Activated T-helper 17 cell treated with anti-CD3 and anti-CD28 coated beads, Interleukin-2, amount 50 U/mL, for 72 hours (primary cell): Measurements from ENCODE around the gene ERF. TPM values are rescaled to one million over a fixed set of nuclear protein-coding genes. Genes with fewer than 3 reads are reported as not detected.
"Not testable (repeated sequence)": the region's sequence is repeated elsewhere in the genome, so short reads cannot be mapped to it uniquely, and the experiment has no call there.

Source experiments
- ATAC-seq: fragments of 150-1000 bp; cut with Tn5 transposase; replicated peaks from 2 replicates; pipeline ENCODE4 v1.10.0; 2021; ENCODE audit warnings: mild to moderate bottlenecking, moderate library complexity
- H3K27ac Mint-ChIP-seq: one replicate; pipeline ENCODE4 v1.8.0; 2022; ENCODE audit warnings: mixed read lengths
- H3K27me3 Mint-ChIP-seq: one replicate; pipeline ENCODE4 v1.8.0; 2022; ENCODE audit warnings: mixed read lengths
- H3K36me3 Mint-ChIP-seq: one replicate; pipeline ENCODE4 v1.8.0; 2022; ENCODE audit warnings: low read depth, mild to moderate bottlenecking, mixed read lengths
- H3K4me1 Mint-ChIP-seq: one replicate; pipeline ENCODE4 v1.8.0; 2022; ENCODE audit warnings: mixed read lengths
- H3K4me3 Mint-ChIP-seq: one replicate; pipeline ENCODE4 v1.8.0; 2022; ENCODE audit warnings: mild to moderate bottlenecking, mixed read lengths
- H3K9me3 Mint-ChIP-seq: one replicate; pipeline ENCODE4 v1.8.0; 2022; ENCODE audit warnings: mixed read lengths
- total RNA-seq, 2 donors: library from RNA; stranded (reverse); gene quantifications; one replicate each; pipeline ENCODE4 v1.2.3, GENCODE V29; 2022

ERF gene
- total RNA-seq, 2 donors from 2014 or later: 44.8 to 49.7 TPM

- not testable (repeated sequence) for H3K9me3 Mint-ChIP-seq, H3K27me3 Mint-ChIP-seq, ATAC-seq, H3K36me3 Mint-ChIP-seq, H3K4me1 Mint-ChIP-seq, H3K27ac Mint-ChIP-seq, H3K4me3 Mint-ChIP-seq
Measured at GRCh38 chr19:42257842-42258241, 2.9 kb upstream of the ERF start.

GRCh38 chr19:42255766-42256745 lies 1.1 kb upstream of the ERF start:
- H3K27ac Mint-ChIP-seq: no peak overlapping the region
- no peaks in the 10 kb centered on the region for H3K27me3 Mint-ChIP-seq
- no peak for ATAC-seq
- H3K36me3 Mint-ChIP-seq: peaks cover 16% of the 10 kb centered on the region
- peak overlapping the region; percentile 61 for H3K4me3 Mint-ChIP-seq
- H3K9me3 Mint-ChIP-seq: no peaks in the 10 kb centered on the region
- H3K4me1 Mint-ChIP-seq: peaks cover 12% of the 10 kb centered on the region

- H3K4me3 Mint-ChIP-seq: peak overlapping the region; percentile 61
- no peak overlapping the region for H3K27ac Mint-ChIP-seq
- peak; percentile 34 for ATAC-seq
- H3K27me3 Mint-ChIP-seq: no peaks in the 10 kb centered on the region
- H3K4me1 Mint-ChIP-seq: peaks cover 12% of the 10 kb centered on the region
- H3K36me3 Mint-ChIP-seq: peaks cover 25% of the 10 kb centered on the region
- no peaks in the 10 kb centered on the region for H3K9me3 Mint-ChIP-seq
Measured at GRCh38 chr19:42254089-42254849, 659 bp downstream of the ERF start.

DNA sequence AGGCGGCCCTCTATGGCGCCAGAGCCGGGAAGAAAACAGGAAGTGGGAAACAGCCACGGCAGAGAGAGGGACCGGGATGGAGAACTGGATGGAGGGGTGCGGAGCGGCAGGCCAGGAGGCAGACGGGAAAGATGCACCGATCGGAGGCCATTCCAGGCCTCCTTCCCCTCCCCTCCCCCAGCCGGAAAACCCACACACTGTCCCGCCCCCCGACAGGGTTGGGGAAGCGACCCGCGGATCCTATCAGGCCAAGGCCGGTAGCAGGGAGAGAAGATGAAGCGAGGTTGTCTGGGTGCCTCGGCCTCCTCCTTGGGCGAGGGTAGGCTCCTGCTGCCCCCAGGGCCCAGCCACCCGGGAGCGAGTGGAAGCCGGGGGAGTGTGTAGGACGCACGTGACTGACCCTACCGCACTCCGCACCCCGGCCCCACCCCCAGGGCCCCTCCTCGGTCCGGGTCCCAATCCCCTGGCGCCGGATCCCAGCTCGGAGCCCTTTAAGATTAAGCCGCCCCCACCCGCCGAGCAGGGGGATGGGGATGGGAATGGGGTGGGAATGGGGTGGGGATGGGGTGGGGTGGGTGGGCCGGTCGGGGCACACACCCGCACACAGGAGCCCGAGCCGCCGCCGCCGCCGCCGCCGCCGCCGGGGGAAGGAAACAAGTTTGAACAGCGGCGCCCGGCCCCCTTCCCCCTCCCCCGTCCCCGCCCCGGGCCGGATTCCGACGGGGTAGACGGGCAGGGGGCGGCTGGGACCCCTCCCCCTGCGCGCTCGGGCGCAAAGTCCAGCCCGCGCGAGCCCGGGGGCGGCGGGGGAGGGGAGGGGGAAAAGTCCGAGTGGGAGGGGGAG lies 1.5 kb downstream of the ERF start:
- peak; percentile 34 for ATAC-seq
- Mint-ChIP-seq H3K4me1 (peaks cover 12% of the 10 kb centered on the region), H3K27me3 (no peaks in the 10 kb centered on the region), H3K27ac (peak overlapping the region; percentile 97), H3K4me3 (peak overlapping the region; percentile 94), H3K9me3 (no peaks in the 10 kb centered on the region), H3K36me3 (peaks cover 30% of the 10 kb centered on the region)

DNA sequence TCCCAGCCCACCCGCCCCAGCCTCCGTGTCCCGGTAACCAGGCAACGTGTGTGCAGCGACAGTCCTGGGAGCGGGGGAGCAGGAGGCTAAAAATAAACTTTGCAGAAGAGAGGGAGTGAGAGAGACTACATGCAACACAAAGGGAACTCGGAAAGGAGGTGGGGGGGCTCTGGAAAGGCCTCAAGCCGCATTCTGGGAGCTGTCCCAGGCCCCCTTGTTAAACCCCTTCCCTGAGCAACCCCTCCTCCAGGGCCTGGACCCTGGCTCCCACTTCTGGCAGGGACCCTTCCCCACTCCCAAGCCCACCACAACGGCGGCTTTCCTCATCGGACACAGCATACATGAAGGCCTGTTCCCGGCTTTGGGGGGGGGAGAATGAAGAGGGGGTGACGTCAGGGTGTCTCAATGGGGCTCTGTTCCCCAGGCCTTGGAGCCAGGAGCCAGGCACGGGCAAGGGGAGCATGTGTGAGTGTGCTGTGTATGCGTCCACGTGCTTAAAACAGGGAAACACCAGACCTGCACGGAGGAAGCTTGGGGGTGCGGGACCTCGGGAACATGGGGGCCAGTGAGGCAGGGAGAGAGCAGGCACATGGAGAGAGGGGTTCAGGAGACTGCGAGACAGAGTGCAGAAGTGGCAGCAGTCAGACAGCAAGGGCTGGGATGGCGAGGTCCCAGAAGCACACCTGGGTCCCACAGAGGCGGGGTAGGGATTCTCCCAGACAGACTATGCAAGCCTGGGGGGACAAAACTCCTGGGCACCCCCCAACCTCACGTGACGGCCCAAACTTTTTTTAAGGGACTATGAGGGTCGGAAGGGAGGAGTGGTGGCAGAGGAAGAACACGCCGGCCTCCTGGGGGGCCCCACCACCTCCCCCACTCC lies 2.3 kb downstream of the ERF start:
- no peak for ATAC-seq
- Mint-ChIP-seq H3K27me3 (no peaks in the 10 kb centered on the region), H3K4me3 (peak overlapping the region; percentile 94), H3K27ac (peak overlapping the region; percentile 97), H3K4me1 (peaks cover 12% of the 10 kb centered on the region), H3K9me3 (no peaks in the 10 kb centered on the region), H3K36me3 (peaks cover 30% of the 10 kb centered on the region)

DNA sequence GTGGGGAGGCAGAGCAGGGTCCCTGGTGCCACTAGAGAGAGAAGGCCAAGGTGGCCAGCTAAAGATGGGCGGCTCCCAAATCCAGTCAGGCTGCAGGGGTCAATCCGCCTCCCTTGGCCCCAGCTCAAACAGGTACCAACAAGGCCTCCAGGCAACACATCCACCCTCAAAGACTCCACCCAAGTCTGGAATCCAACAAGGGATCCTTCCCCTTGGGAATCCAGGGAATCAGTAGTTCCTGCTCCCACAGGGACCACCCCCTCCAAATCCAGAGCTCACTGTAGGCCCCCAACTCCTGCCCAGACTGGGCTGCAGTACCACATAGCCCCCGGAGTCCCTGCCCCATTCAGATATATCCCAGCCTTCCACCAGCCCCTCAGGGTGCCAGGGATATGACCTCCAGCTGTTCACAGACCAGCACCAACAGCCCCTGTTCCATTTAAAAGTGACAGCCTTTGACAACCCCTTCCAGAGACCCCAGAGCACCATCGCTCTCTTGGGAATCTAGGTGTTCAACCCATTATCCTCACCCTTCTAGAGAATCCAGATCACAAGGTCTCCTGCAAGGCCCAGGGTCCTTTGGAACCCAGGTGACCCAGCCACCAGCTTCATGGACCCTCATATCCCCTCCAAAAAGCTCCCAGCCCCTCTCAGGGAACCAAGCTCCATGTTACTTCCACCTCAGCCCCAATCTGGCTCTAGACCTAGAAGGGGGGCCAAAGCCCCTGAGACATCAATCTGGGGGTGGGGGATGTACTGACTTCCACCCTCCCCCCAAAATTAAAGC lies 3.2 kb downstream of the ERF start:
- peak overlapping the region; percentile 55 for H3K27ac Mint-ChIP-seq
- no peaks in the 10 kb centered on the region for H3K27me3 Mint-ChIP-seq
- no peaks in the 10 kb centered on the region for H3K9me3 Mint-ChIP-seq
- peaks cover 12% of the 10 kb centered on the region for H3K4me1 Mint-ChIP-seq
- H3K4me3 Mint-ChIP-seq: peak overlapping the region; percentile 94
- ATAC-seq: no peak
- H3K36me3 Mint-ChIP-seq: peaks cover 30% of the 10 kb centered on the region

DNA sequence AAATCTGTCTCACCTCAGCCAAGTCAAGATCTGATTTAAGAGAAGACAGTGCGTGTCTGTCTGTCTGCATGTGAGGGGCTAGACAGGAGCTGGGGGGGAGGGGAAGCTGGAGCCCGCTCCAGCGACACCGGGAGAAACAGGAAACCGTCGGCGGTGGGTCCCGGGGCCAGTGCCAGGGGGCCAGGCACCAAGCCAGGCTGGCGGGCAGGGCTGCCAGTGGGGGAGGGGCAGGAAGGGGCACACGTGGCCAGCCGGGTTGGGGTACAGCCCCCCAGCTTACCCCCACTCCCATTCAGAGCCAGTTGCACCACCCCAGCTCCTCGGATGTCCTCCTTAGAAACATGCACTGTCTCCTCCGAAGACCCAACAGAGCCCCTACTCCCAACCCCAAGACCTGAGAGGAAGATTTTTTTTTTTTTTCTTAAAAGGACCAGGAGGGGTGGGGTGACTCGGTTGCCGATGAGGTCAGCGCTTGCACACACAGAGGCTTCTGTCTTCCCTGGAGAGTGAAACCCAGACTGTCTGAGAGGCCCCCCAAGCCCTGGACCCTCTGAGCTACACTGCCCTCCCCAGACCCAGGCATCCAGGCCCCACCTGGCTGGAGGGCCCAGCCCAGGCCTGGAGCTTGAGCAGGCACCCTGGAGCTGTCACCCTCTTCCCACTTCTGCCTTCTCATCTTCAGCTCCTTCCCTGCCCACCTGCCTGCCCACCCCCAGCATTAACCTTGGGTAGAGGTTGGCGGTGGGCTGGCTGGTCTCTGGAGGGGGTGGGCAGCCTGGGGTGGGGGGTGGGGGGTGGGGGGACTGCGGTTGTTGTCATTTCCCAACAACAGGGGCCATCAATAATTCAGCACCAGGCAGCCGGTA lies 4.0 kb downstream of the ERF start:
- H3K9me3 Mint-ChIP-seq: no peaks in the 10 kb centered on the region
- H3K36me3 Mint-ChIP-seq: peaks cover 30% of the 10 kb centered on the region
- no peak overlapping the region for H3K4me3 Mint-ChIP-seq
- H3K4me1 Mint-ChIP-seq: peaks cover 12% of the 10 kb centered on the region
- H3K27me3 Mint-ChIP-seq: no peaks in the 10 kb centered on the region
- H3K27ac Mint-ChIP-seq: no peak overlapping the region
- ATAC-seq: no peak

DNA sequence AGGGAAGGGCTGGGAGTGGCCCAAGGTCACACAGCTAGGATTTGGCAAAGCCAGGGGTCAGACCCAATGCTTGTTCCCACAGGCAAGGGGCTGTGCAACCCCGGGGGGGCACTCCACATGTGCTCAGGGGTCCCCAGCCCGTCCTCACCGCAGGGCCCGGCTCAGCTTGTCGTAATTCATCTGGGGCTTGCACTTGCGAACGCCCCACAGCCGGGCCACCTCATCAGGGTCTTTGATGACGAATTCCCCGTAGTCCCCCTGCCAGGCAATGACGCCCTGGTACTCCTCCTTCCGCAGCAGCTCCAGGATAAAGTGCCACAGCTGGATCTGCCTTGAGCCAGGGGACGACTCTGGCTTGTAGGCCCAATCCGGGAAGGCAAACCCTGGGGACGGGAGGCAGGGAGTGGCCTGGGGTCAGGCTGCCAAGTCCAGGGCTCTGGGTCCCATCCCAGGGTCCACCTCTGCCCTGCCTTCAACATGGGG lies 4.7 kb downstream of the ERF start:
- no peak overlapping the region for H3K27ac Mint-ChIP-seq
- H3K27me3 Mint-ChIP-seq: no peaks in the 10 kb centered on the region
- H3K9me3 Mint-ChIP-seq: no peaks in the 10 kb centered on the region
- H3K4me3 Mint-ChIP-seq: no peak overlapping the region
- peaks cover 30% of the 10 kb centered on the region for H3K36me3 Mint-ChIP-seq
- no peak for ATAC-seq
- peaks cover 13% of the 10 kb centered on the region for H3K4me1 Mint-ChIP-seq

GRCh38 chr19:42249769-42250168 lies 5.2 kb downstream of the ERF start:
- Mint-ChIP-seq H3K9me3 (no peaks in the 10 kb centered on the region), H3K4me3 (no peak overlapping the region), H3K27me3 (no peaks in the 10 kb centered on the region), H3K4me1 (peaks cover 17% of the 10 kb centered on the region), H3K36me3 (peaks cover 31% of the 10 kb centered on the region), H3K27ac (no peak overlapping the region)
- no peak for ATAC-seq

GRCh38 chr19:42249149-42249750 lies 5.7 kb downstream of the ERF start:
- no peaks in the 10 kb centered on the region for H3K27me3 Mint-ChIP-seq
- ATAC-seq: no peak
- no peak overlapping the region for H3K4me3 Mint-ChIP-seq
- peaks cover 19% of the 10 kb centered on the region for H3K4me1 Mint-ChIP-seq
- no peaks in the 10 kb centered on the region for H3K9me3 Mint-ChIP-seq
- H3K27ac Mint-ChIP-seq: no peak overlapping the region
- peaks cover 36% of the 10 kb centered on the region for H3K36me3 Mint-ChIP-seq

DNA sequence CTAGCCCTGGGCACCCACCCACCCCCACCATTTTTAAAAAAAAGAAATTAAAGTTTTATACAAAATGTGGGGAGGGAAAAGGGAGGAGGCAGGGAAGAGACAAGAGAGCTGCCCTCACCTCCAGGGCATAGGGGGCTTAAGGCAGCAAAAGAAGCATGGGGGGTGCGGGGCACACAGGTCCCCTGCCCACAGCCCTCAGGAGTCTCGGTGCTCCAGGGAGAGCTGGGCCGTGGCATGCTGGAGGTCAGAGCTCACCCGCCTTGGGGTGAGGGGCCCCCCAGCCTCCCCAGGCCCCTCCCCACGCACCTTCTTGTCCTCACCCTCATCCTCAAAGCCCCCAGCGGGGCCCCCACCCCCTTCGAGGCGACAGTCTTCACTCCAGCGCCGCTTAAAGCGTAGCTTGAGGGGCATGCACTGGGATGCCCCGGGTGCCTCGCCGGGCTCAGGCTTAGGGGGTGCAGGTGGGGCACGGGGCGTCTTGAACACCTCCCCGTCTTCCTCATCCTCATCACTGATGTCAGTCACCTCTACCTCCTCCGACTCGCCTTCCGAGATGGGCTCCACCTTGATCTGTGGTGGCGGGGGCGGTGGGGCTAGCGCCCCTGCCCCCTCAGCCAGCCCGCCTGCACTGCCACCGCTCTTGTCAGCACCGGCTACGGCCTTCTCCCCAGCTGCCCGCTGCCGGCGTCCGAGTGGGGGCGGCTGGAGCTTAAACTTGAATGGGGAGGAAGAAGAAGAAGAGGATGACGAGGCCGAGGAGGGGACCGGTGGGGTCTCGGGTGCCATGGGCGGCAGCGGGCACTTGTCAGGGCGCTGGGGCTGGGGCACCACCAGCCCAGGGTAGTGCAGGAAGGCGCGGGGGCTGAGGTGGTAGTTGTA lies 6.4 kb downstream of the ERF start:
- Mint-ChIP-seq H3K4me1 (peaks cover 19% of the 10 kb centered on the region), H3K4me3 (no peak overlapping the region), H3K27ac (no peak overlapping the region), H3K9me3 (no peaks in the 10 kb centered on the region), H3K27me3 (no peaks in the 10 kb centered on the region), H3K36me3 (peaks cover 36% of the 10 kb centered on the region)
- no peak for ATAC-seq
